NCI-H2107 treated with DMSO at 0.1 percent for 48 hours (cell line): Measurements from ENCODE around the gene ADPRM.
A peak's percentile ranks its signal among the peaks of the same experiment; 100 is the strongest.
"Not testable (repeated sequence)": the region's sequence is repeated elsewhere in the genome, so short reads cannot be mapped to it uniquely, and the experiment has no call there.

Source experiments
- DNase-seq: peaks from one replicate; lab custom pipeline; 2025; ENCODE audit not compliant: unreplicated experiment; lab: John Stamatoyannopoulos, UW

ADPRM gene

GRCh38 chr17:10697092-10698081, at the start of gene ADPRM, which contains the start of gene SCO1:
ADPRM (plus strand) TSS chr17:10697594; CDS start chr17:10704927, 7,333 bp downstream.
SCO1 (minus strand) TSS chr17:10697533; CDS start chr17:10697507, 26 bp downstream.
- DNase-seq = peak; percentile 61

- DNase-seq = no peak
Observed at GRCh38 chr17:10648381-10648780, 49.0 kb upstream of the ADPRM start.

GRCh38 chr17:10648956-10649355, 48.4 kb upstream of the ADPRM start:
- no peak for DNase-seq

GRCh38 chr17:10649602-10650001, 47.8 kb upstream of the ADPRM start:
- no peak for DNase-seq

GRCh38 chr17:10651927-10652326, 45.5 kb upstream of the ADPRM start:
- DNase-seq = no peak

GRCh38 chr17:10652984-10653659, 44.3 kb upstream of the ADPRM start:
- DNase-seq = no peak

GRCh38 chr17:10653987-10654386, 43.4 kb upstream of the ADPRM start:
- DNase-seq = no peak

- no peak for DNase-seq
Observed at GRCh38 chr17:10657148-10657547, 40.2 kb upstream of the ADPRM start, which contains the start of gene MYH3. MYH3 (minus strand) TSS chr17:10657309; CDS start chr17:10655064, 2,245 bp downstream.

GRCh38 chr17:10657879-10658278, 39.5 kb upstream of the ADPRM start:
- no peak for DNase-seq

- no peak for DNase-seq
Observed at GRCh38 chr17:10661437-10661836, 36.0 kb upstream of the ADPRM start.

GRCh38 chr17:10663231-10663630, 34.2 kb upstream of the ADPRM start:
- DNase-seq = no peak

GRCh38 chr17:10664571-10664970, 32.8 kb upstream of the ADPRM start:
- DNase-seq = no peak

- no peak for DNase-seq
Observed at GRCh38 chr17:10666906-10667305, 30.5 kb upstream of the ADPRM start.

- no peak for DNase-seq
Observed at GRCh38 chr17:10668775-10669174, 28.6 kb upstream of the ADPRM start.

GRCh38 chr17:10673312-10673711, 24.1 kb upstream of the ADPRM start:
- DNase-seq = no peak

- no peak for DNase-seq
Observed at GRCh38 chr17:10674704-10675103, 22.7 kb upstream of the ADPRM start.

GRCh38 chr17:10681866-10682446, 15.4 kb upstream of the ADPRM start:
- DNase-seq = no peak

GRCh38 chr17:10683853-10684252, 13.5 kb upstream of the ADPRM start:
- no peak for DNase-seq

GRCh38 chr17:10687499-10687898, 9.9 kb upstream of the ADPRM start:
- DNase-seq = no peak

- DNase-seq = not testable (repeated sequence)
Observed at GRCh38 chr17:10695875-10696407, 1.5 kb upstream of the ADPRM start.
